Adrenal gland (tissue), 5 donors: Measurements from ENCODE around the gene TRIP6.

Experiments used
- POLR2A ChIP-seq, 2 donors: fragments of 450-650 bp; IDR thresholded peaks; one replicate each; pipeline ENCODE4 v1.6.1; 2017; ENCODE audit warnings: antibody characterized with exemption in 2 of 2, mild to moderate bottlenecking in 2 of 2, moderate library complexity in 1 of 2
- TF ChIP-seq, protein P1 (sequence below), 6 experiments: fragments of 450-650 bp in 4 of 6; fragments of 200-600 bp in 2 of 6; sonication (generic) in 1 of 6; IDR thresholded peaks; 1 replicate in 5 of 6; 2 replicates in 1 of 6; pipeline versions ENCODE4 v1.5.1 to v1.8.0; 2016 to 2021; ENCODE audit warnings: antibody characterized with exemption in 6 of 6, mild to moderate bottlenecking in 2 of 6, moderate library complexity in 1 of 6
- donor health status: DM: no; HTN: no; CAD: no.

DNA sequence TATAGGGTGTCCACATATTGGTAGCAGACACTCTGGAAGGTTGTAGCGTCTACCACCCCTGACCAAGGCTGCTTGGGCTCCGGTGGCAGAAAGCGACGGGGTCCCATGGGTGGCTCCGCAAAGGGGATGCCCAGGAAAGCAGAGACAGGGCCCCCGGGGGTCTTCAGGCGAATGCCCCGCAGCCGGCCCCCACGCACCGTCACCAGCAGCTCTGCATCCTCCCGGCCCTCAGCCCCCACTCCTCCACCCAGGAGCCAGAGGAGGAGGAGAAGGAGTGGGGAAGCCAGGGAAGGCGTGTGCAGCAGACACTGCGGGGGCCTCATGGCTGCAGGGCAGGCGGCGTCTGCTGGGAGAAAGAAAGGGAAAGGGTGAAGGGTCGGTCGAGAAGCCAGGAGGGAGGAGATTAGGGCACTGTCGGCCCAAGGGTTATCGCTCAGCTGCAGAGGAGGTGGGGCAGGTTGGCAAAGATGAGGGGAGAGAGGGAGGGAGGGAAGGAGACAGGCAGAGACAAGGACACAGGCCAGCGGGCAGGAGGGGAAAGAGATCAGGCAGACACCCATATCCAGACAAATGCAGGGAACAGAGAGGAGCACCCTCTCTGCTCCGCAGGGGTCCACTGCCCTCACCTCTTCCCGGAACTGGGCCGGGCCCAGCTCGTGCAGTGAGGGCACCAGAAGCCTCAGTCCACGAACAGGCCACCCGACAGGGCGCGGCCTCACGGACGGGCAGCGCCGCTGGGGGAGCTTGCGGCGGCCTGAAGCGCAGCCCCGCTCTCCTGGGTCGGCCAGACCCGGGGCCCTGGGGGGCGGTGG is 26.9 kb downstream of the TRIP6 start:
- TF ChIP-seq, protein P1, sequence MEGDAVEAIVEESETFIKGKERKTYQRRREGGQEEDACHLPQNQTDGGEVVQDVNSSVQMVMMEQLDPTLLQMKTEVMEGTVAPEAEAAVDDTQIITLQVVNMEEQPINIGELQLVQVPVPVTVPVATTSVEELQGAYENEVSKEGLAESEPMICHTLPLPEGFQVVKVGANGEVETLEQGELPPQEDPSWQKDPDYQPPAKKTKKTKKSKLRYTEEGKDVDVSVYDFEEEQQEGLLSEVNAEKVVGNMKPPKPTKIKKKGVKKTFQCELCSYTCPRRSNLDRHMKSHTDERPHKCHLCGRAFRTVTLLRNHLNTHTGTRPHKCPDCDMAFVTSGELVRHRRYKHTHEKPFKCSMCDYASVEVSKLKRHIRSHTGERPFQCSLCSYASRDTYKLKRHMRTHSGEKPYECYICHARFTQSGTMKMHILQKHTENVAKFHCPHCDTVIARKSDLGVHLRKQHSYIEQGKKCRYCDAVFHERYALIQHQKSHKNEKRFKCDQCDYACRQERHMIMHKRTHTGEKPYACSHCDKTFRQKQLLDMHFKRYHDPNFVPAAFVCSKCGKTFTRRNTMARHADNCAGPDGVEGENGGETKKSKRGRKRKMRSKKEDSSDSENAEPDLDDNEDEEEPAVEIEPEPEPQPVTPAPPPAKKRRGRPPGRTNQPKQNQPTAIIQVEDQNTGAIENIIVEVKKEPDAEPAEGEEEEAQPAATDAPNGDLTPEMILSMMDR (IDR thresholded peaks at IDR 0.05), result no peak
- TF ChIP-seq POLR2A (IDR thresholded peaks at IDR 0.05), result no peak
